GM06990 (cell line): Measurements from ENCODE around the gene LMF1.

Experiments
- DNase-seq: peaks from one replicate; pipeline ENCODE4 v3.0.0-alpha.2; 2011; ENCODE audit not compliant: insufficient read length; ENCODE audit errors: extremely low read depth
- H3K27me3 ChIP-seq: replicated peaks from 2 replicates; pipeline ENCODE4 v1.6.0; 2011; ENCODE audit warnings: low read length; ENCODE audit not compliant: control insufficient read depth, insufficient read depth
- H3K36me3 ChIP-seq: 2 replicates; pipeline ENCODE4 v1.5.1; 2011; ENCODE audit warnings: low read length; ENCODE audit not compliant: control insufficient read depth, insufficient read depth
- H3K4me3 ChIP-seq: replicated peaks from 2 replicates; pipeline ENCODE4 v1.5.1; 2011; ENCODE audit warnings: low read depth, mild to moderate bottlenecking, control low read depth, low read length
- TF ChIP-seq, protein P1 (sequence below): IDR thresholded peaks from 2 replicates; pipeline ENCODE4 v1.5.1; 2011; ENCODE audit warnings: low read length, control low read depth, mild to moderate bottlenecking, inconsistent platforms; ENCODE audit not compliant: insufficient read depth, poor library complexity, severe bottlenecking

Gene LMF1

DNA sequence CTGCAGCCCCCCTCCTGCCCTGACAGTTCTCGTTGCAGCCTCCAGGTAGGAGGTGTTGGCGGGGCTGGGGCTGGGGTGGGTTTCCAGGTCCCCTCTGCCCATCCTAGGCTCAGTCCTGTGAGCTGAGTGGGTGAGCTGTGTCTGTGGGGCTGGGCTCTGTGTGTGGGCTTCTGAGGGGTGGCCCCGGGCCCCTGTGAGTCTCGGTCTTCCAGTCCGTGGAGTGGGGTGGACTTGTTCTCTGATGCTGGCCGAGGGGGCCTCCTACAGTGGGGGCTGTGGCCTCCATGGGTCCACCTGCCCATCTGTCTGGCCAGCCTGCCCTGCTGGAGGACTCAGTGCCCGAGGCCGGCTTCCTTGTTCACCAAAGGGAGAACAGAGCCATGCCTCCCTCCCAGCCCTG, 43.4 kb upstream of the LMF1 start:
- no peaks in the 10 kb centered on the region; the same call in 1 of the 2 replicates for H3K27me3 ChIP-seq
- H3K36me3 ChIP-seq = no peaks in the 10 kb centered on the region
- H3K4me3 ChIP-seq = no peak overlapping the region
- TF ChIP-seq, protein P1, sequence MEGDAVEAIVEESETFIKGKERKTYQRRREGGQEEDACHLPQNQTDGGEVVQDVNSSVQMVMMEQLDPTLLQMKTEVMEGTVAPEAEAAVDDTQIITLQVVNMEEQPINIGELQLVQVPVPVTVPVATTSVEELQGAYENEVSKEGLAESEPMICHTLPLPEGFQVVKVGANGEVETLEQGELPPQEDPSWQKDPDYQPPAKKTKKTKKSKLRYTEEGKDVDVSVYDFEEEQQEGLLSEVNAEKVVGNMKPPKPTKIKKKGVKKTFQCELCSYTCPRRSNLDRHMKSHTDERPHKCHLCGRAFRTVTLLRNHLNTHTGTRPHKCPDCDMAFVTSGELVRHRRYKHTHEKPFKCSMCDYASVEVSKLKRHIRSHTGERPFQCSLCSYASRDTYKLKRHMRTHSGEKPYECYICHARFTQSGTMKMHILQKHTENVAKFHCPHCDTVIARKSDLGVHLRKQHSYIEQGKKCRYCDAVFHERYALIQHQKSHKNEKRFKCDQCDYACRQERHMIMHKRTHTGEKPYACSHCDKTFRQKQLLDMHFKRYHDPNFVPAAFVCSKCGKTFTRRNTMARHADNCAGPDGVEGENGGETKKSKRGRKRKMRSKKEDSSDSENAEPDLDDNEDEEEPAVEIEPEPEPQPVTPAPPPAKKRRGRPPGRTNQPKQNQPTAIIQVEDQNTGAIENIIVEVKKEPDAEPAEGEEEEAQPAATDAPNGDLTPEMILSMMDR = no peak
- no peak for DNase-seq

DNA sequence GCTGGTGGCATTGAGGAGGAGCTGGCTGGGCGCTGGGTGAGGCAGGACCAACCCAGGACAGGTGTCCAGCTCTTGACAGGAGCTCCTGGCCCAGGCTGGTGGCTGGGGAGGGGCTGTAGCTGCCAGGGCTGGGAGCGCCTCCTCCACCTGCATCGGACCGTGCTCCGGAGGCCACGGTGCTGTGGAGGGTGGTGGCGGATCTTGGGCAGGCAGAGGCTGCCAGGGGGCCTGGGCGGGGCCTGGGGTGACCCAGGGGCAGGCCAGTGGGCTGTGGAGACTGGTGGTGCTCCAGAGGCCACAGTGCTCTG, 42.8 kb upstream of the LMF1 start:
- H3K4me3 ChIP-seq = no peak overlapping the region
- TF ChIP-seq, protein P1 = no peak
- no peaks in the 10 kb centered on the region for H3K36me3 ChIP-seq
- DNase-seq = no peak
- no peaks in the 10 kb centered on the region; the same call in 1 of the 2 replicates for H3K27me3 ChIP-seq

DNA sequence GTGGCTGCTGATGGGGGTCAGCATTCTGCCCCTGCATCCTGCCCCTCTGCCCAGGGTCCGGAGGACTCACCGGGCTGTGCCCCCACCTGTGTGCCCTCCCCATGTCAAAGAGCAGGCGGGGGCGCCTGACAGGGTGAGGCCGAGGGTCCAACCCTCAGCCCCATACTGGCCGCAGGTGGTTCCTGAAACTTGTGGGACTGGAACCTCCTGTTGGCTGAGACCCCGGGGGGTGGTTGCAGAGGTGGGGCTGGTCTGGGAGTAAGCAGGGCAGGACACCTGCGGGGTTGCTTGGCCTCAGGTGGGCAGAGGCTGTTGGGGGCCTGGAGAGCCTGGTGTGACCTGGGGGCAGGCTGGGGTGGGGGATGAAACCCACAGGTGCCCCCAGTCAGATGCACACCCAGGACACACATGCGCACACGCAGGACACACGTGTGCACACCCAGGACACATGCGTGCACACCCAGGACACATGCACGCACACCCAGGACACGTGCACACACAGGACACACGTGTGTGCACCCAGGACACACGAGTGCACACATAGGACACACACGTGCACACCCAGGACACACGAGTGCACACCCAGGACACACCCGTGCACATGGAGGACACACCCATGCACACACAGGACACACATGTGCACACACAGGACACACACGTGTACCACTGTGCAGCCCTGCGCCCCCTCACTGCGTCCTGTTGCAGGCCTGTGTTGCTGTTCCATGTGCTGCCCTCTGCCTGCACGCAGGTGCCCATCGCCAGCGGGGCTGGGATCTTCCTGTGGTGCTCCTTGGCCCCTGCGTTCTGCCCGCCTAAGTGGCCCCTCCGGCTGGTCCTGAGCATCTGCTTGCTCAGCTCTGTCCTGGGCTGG, 42.2 kb upstream of the LMF1 start:
- no peak overlapping the region for H3K4me3 ChIP-seq
- TF ChIP-seq, protein P1 = no peak
- H3K36me3 ChIP-seq = no peaks in the 10 kb centered on the region
- H3K27me3 ChIP-seq = no peaks in the 10 kb centered on the region; the same call in 1 of the 2 replicates
- DNase-seq = no peak

DNA sequence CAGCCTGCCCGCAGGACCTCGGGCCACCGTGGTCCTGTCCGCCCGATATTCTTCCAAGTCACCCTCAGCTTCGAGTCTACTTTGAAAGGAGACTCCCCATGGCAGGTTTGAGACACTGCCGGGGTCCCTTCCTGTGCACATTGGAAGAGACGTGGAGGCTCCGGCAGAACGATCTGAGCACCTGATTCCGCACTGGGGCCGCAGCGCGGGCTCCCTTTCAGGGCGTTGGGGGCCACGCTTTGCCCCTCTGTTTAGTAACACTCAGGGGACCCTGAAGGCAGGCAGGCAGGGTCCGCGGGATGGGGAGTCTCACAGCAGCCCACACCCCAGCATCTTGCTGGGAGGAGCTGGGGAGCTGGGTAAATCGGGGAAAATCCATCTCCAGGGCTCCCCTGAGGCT, 41.4 kb upstream of the LMF1 start:
- Histone ChIP-seq H3K36me3 (no peaks in the 10 kb centered on the region), H3K27me3 (no peaks in the 10 kb centered on the region; the same call in 1 of the 2 replicates), H3K4me3 (no peak overlapping the region)
- TF ChIP-seq, protein P1 = no peak
- no peak for DNase-seq

DNA sequence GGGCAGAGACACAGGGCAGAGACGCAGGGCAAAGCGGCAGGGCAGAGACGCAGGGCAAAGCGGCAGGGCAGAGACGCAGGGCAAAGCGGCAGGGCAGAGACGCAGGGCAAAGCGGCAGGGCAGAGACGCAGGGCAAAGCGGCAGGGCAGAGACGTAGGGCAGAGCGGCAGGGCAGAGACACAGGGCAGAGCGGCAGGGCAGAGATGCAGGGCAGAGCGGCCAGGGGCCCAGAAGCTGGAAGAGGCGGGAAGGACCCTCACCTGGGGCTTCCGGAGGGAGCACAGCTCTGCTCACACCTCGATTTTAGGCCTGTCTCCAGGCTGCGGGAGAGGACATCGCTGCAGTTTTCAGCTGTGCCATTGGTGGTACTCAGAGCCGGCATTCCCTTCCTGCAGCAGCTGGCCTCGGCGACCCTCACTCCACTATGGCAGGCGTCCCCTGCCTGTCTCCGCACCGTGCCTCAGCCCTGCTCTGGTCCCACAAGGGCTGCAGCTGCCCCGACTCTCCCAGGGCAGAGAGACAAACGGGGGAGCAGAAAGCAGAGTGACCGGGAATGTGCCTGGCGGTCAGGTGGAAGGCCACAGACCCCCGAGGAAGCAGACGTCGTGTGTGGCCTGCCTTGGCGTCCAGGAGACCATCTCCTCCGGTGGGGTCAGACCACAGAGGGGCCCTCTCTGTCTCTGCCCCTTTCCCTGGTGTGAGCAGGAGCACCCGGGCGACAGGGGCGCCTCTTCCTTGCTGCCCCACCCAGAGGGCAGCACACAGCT, 40.7 kb upstream of the LMF1 start:
- Histone ChIP-seq H3K27me3 (no peaks in the 10 kb centered on the region; the same call in 1 of the 2 replicates), H3K4me3 (no peak overlapping the region)

More for the DNA sequence above, 40.7 kb upstream of the LMF1 start:
- TF ChIP-seq, protein P1 = no peak
- DNase-seq = no peak
- H3K36me3 ChIP-seq = no peaks in the 10 kb centered on the region
